Progenitor cell of endocrine pancreas (in vitro differentiated cells): ENCODE measurements around the gene CASK. TPM values are rescaled to one million over a fixed set of nuclear protein-coding genes. Genes with fewer than 3 reads are reported as not detected.

Source experiments
- DNase-seq: peaks from one replicate; pipeline ENCODE4 v3.0.0; 2021; ENCODE audit warnings: low spot score; ENCODE audit not compliant: unreplicated experiment
- H3K27ac Mint-ChIP-seq: 2 replicates; pipeline ENCODE4 v1.8.0; 2021; ENCODE audit warnings: mild to moderate bottlenecking, moderate library complexity, mixed read lengths
- H3K27me3 Mint-ChIP-seq: 2 replicates; pipeline ENCODE4 v1.8.0; 2021; ENCODE audit warnings: mixed read lengths
- H3K36me3 Mint-ChIP-seq: 2 replicates; pipeline ENCODE4 v1.8.0; 2022; ENCODE audit warnings: mixed read lengths; ENCODE audit not compliant: insufficient read depth
- H3K4me1 Mint-ChIP-seq: 2 replicates; pipeline ENCODE4 v1.8.0; 2021; ENCODE audit warnings: low read depth, mixed read lengths
- H3K4me3 Mint-ChIP-seq: 2 replicates; pipeline ENCODE4 v1.8.0; 2021; ENCODE audit warnings: low read depth, mild to moderate bottlenecking, moderate library complexity, mixed read lengths
- H3K9me3 Mint-ChIP-seq: 2 replicates; pipeline ENCODE4 v1.8.0; 2021; ENCODE audit warnings: low read depth, mixed read lengths
- total RNA-seq: library from RNA; stranded (reverse); gene quantifications from 2 replicates; pipeline ENCODE4 v1.2.1, GENCODE V29; 2021
- TF ChIP-seq, protein P1 (sequence below): fragments of 200-600 bp; sonication (generic); IDR thresholded peaks from one replicate; pipeline ENCODE4 v1.5.0; 2021; ENCODE audit warnings: antibody characterized with exemption, mild to moderate bottlenecking; ENCODE audit not compliant: unreplicated experiment

Gene CASK
- total RNA-seq, 1 donor from 2014 or later = 68.3 TPM

GRCh38 chrX:41538707-41539106 lies 384.6 kb downstream of the CASK start:
- no peak overlapping the region for H3K4me3 Mint-ChIP-seq
- H3K4me1 Mint-ChIP-seq = no peaks in the 10 kb centered on the region
- H3K36me3 Mint-ChIP-seq = peaks cover 5% of the 10 kb centered on the region
- H3K9me3 Mint-ChIP-seq = peaks cover 8% of the 10 kb centered on the region
- no peak overlapping the region for H3K27ac Mint-ChIP-seq
- DNase-seq = no peak
- TF ChIP-seq, protein P1, sequence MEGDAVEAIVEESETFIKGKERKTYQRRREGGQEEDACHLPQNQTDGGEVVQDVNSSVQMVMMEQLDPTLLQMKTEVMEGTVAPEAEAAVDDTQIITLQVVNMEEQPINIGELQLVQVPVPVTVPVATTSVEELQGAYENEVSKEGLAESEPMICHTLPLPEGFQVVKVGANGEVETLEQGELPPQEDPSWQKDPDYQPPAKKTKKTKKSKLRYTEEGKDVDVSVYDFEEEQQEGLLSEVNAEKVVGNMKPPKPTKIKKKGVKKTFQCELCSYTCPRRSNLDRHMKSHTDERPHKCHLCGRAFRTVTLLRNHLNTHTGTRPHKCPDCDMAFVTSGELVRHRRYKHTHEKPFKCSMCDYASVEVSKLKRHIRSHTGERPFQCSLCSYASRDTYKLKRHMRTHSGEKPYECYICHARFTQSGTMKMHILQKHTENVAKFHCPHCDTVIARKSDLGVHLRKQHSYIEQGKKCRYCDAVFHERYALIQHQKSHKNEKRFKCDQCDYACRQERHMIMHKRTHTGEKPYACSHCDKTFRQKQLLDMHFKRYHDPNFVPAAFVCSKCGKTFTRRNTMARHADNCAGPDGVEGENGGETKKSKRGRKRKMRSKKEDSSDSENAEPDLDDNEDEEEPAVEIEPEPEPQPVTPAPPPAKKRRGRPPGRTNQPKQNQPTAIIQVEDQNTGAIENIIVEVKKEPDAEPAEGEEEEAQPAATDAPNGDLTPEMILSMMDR = no peak
- no peaks in the 10 kb centered on the region for H3K27me3 Mint-ChIP-seq

DNA sequence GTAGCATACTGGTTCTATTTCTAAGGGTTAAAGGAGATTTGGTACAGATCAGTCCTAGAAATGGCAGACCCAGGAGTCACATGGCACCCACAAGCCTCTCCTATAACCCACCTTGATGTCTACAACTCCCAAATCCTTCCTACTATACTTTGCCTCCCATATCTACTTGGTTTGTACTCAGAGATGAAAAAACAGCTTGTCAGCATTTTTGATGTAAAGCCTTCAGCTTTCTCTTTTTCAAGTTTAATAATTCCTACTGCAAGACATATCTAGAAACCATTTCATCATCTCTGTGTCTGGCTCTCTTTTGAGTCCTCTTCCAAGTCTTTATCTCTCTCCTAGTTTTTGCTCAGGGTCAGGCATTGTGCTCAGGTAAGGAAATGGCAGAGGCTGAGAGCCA lies 393.3 kb downstream of the CASK start:
- DNase-seq = no peak
- Mint-ChIP-seq H3K4me3 (no peak overlapping the region), H3K36me3 (peaks cover 4% of the 10 kb centered on the region), H3K4me1 (no peaks in the 10 kb centered on the region), H3K27me3 (no peaks in the 10 kb centered on the region), H3K9me3 (peaks cover 4% of the 10 kb centered on the region), H3K27ac (no peak overlapping the region)
- TF ChIP-seq, protein P1 = no peak

DNA sequence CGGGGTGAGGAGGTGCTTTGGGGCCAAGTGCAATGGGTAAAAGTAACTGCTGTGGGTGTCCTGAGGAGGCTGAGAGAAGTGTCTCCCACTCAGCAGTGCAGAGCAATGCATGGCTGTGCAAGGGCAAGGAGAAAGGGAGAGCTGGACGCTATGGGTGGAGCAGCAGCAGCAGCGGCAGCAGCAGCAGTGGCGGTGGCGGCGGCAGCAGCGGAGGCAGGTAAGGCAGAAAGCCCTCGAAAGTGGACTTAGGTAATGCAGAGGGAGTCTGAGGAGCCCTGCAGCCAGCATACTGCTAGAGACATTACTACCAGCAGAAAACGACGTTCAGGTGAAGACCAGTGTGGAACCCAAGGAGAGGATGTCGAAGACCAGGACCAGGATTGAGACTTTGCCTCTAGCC lies 394.1 kb downstream of the CASK start:
- Mint-ChIP-seq H3K27ac (no peak overlapping the region), H3K36me3 (peaks cover 4% of the 10 kb centered on the region), H3K27me3 (no peaks in the 10 kb centered on the region), H3K4me1 (no peaks in the 10 kb centered on the region), H3K4me3 (no peak overlapping the region), H3K9me3 (peaks cover 4% of the 10 kb centered on the region)
- TF ChIP-seq, protein P1 = no peak
- no peak for DNase-seq

- H3K4me1 Mint-ChIP-seq = no peaks in the 10 kb centered on the region
- H3K27ac Mint-ChIP-seq = no peak overlapping the region
- H3K4me3 Mint-ChIP-seq = no peak overlapping the region
- TF ChIP-seq, protein P1 = no peak
- DNase-seq = no peak
- H3K9me3 Mint-ChIP-seq = peaks cover 4% of the 10 kb centered on the region
- peaks cover 4% of the 10 kb centered on the region for H3K36me3 Mint-ChIP-seq
- H3K27me3 Mint-ChIP-seq = no peaks in the 10 kb centered on the region
These were observed 394.6 kb downstream of the CASK start for GRCh38 chrX:41528784-41529183.

- Mint-ChIP-seq H3K27me3 (no peaks in the 10 kb centered on the region), H3K9me3 (peaks cover 4% of the 10 kb centered on the region), H3K4me1 (peaks cover 7% of the 10 kb centered on the region), H3K4me3 (no peak overlapping the region), H3K36me3 (peaks cover 4% of the 10 kb centered on the region), H3K27ac (no peak overlapping the region)
- no peak for DNase-seq
- TF ChIP-seq, protein P1 = no peak
These were observed 396.4 kb downstream of the CASK start for GRCh38 chrX:41526925-41527324.
